WERI-Rb-1 (cell line): ENCODE measurements around the gene ENHO.

ENCODE experiments used
- DNase-seq: peaks from one replicate; pipeline ENCODE4 v3.0.0-alpha.2; 2020
- H3K27ac ChIP-seq: fragments of 250-450 bp; sonication (Bioruptor Pico); 2 replicates; pipeline ENCODE4 v1.5.1; 2020; ENCODE audit warnings: mild to moderate bottlenecking, moderate library complexity
- H3K27me3 ChIP-seq: fragments of 250-450 bp; sonication (Bioruptor Pico); 2 replicates; pipeline ENCODE4 v1.5.1; 2021; ENCODE audit warnings: mild to moderate bottlenecking, low read depth, moderate library complexity; ENCODE audit not compliant: insufficient read depth, severe bottlenecking
- H3K36me3 ChIP-seq: fragments of 250-450 bp; sonication (Bioruptor Pico); 2 replicates; pipeline ENCODE4 v1.5.1; 2020; ENCODE audit warnings: mild to moderate bottlenecking, moderate library complexity
- H3K4me3 ChIP-seq: 2 replicates; pipeline ENCODE4 v1.5.1; 2011; ENCODE audit warnings: low read depth, mild to moderate bottlenecking, control low read depth, low read length
- H3K9me3 ChIP-seq: fragments of 250-450 bp; sonication (Bioruptor Pico); 2 replicates; pipeline ENCODE4 v1.5.1; 2021; ENCODE audit warnings: mild to moderate bottlenecking, moderate library complexity; ENCODE audit not compliant: severe bottlenecking
- CTCF ChIP-seq: IDR thresholded peaks from 2 replicates; pipeline ENCODE4 v1.5.1; 2011; ENCODE audit warnings: low read depth, mild to moderate bottlenecking, control low read depth, inconsistent platforms, low read length

ENHO gene

DNA sequence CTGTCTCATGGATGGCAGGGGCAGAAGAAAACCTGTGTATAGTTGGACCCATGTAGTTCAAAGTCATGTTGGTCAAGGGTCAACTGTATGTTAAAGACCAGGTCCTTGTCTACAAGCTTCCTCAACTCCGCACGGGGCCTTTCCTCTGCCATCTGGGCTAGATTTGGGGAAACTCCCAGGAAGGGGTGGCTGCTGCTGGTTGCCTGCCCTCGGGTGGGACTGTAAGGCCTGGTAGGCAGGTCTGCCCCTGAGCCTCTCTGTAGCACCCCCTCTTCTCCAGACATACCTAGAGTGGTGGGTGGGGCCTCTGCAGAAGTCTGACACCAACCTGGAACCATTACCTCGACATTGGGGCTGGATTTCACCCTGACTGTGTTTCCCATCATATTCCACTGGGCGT, 15.2 kb downstream of the ENHO start:
- peaks cover 20% of the 10 kb centered on the region for H3K9me3 ChIP-seq
- H3K27ac ChIP-seq: no peak overlapping the region
- no peaks in the 10 kb centered on the region for H3K36me3 ChIP-seq
- no peak for TF ChIP-seq CTCF
- peaks cover 15% of the 10 kb centered on the region for H3K27me3 ChIP-seq
- DNase-seq: no peak
- H3K4me3 ChIP-seq: no peak overlapping the region

- H3K27ac ChIP-seq: no peak overlapping the region
- DNase-seq: no peak
- H3K36me3 ChIP-seq: no peaks in the 10 kb centered on the region
- H3K9me3 ChIP-seq: peaks cover 20% of the 10 kb centered on the region
- no peak overlapping the region for H3K4me3 ChIP-seq
- peaks cover 15% of the 10 kb centered on the region for H3K27me3 ChIP-seq
- TF ChIP-seq CTCF: no peak
These were observed 16.2 kb downstream of the ENHO start for GRCh38 chr9:34506623-34507022.

DNA sequence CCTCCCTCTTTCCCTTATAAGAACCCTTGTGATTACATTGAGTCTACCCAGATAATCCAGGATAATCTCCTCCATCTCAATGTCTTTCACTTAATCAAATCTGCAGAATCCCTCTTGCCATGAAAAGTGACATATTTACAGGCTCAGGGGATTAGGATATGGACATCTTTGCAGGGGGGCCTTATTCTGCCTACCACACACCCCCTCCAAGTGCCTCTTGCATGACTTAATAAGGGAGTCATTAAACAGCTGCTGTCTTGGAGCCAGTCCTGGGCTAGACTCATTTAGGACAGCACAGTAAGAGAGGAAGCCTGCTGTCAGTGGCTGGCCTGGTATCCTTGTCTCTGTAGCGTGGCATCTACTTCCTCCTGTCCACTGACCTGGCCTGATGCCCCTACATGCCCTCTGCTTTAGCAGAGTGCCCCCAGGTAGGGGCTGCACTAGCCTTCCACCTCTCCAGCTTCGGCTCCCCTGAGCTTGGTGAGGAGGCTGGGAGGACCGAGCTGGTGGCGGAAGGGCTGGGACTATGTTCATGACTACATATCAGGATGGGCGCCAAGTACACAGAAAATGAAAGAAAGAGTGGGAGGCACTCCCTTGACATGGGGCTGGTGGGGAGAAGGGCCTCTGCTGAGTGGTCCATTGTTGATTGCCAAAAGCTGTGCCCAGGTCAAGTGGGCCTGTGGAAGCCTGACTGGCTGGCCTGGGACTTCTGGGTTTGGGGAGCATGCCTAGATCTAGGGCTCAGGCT, 17.2 kb downstream of the ENHO start:
- Histone ChIP-seq H3K9me3 (peaks cover 20% of the 10 kb centered on the region), H3K27ac (no peak overlapping the region), H3K36me3 (no peaks in the 10 kb centered on the region), H3K4me3 (no peak overlapping the region), H3K27me3 (peaks cover 15% of the 10 kb centered on the region)
- DNase-seq: peak; percentile 78
- TF ChIP-seq CTCF: no peak

DNA sequence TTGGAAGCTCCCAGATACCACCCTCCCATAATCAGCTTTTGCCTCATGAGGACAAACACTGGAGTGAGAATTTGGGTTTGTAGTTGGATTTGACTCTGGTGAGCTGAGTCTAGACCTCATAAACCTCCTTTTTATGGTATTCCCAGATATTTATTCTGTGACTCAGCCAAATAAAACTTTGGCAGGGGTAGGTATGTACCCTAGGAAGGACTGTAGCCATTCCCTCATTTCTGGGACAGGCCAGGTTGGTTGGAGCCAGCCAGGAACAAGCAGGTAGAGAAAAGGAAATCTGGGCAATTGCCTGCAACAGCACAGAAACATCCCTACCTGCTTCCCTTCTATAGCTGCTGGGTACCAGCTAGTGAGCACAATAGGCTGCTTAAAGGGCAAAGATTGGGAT, 19.4 kb downstream of the ENHO start:
- no peak for DNase-seq
- H3K36me3 ChIP-seq: no peaks in the 10 kb centered on the region
- no peak overlapping the region for H3K4me3 ChIP-seq
- H3K27me3 ChIP-seq: peaks cover 15% of the 10 kb centered on the region
- H3K27ac ChIP-seq: no peak overlapping the region
- TF ChIP-seq CTCF: no peak
- peaks cover 20% of the 10 kb centered on the region for H3K9me3 ChIP-seq

- H3K4me3 ChIP-seq: no peak overlapping the region
- DNase-seq: no peak
- H3K27ac ChIP-seq: no peak overlapping the region
- H3K9me3 ChIP-seq: peaks cover 20% of the 10 kb centered on the region
- H3K36me3 ChIP-seq: no peaks in the 10 kb centered on the region
- no peak for TF ChIP-seq CTCF
- H3K27me3 ChIP-seq: peaks cover 15% of the 10 kb centered on the region
These were observed 19.9 kb downstream of the ENHO start for GRCh38 chr9:34502891-34503290.

GRCh38 chr9:34502471-34502870, 20.3 kb downstream of the ENHO start:
- Histone ChIP-seq H3K27me3 (peaks cover 12% of the 10 kb centered on the region), H3K27ac (no peak overlapping the region), H3K4me3 (no peak overlapping the region), H3K9me3 (peaks cover 20% of the 10 kb centered on the region), H3K36me3 (no peaks in the 10 kb centered on the region)
- DNase-seq: no peak
- TF ChIP-seq CTCF: no peak
